Measurements from ENCODE around the gene IFI27.

DNA sequence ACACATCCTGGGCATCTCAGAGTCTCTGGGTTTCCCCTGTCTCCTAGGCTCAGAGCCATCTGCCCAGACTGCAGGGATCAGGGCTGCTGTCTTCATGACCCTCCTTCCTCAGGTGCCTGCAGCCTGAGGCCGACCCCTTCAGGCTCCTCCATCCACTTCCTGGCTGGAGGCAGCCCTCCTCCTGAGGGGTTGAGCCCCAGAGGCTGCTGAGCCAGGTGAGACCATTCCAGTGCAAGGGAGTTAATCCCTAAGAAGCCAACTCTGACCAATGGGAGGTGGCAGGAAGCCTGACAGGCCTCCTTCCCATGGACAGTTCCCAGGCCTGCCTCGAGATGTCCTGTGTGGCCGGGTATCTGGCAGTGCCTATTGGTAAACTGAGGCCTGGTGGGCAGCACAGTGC lies 55.2 kb downstream of the IFI27 start:
- TF ChIP-seq, protein P1, sequence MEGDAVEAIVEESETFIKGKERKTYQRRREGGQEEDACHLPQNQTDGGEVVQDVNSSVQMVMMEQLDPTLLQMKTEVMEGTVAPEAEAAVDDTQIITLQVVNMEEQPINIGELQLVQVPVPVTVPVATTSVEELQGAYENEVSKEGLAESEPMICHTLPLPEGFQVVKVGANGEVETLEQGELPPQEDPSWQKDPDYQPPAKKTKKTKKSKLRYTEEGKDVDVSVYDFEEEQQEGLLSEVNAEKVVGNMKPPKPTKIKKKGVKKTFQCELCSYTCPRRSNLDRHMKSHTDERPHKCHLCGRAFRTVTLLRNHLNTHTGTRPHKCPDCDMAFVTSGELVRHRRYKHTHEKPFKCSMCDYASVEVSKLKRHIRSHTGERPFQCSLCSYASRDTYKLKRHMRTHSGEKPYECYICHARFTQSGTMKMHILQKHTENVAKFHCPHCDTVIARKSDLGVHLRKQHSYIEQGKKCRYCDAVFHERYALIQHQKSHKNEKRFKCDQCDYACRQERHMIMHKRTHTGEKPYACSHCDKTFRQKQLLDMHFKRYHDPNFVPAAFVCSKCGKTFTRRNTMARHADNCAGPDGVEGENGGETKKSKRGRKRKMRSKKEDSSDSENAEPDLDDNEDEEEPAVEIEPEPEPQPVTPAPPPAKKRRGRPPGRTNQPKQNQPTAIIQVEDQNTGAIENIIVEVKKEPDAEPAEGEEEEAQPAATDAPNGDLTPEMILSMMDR (conservative IDR thresholded peaks at IDR 0.05; ENCODE audit: low read length): no peak
- TF ChIP-seq EZH2phosphoT487 (IDR thresholded peaks at IDR 0.05; ENCODE audit: borderline replicate concordance, low read depth, low read length): no peak
